Skeletal muscle satellite cell (primary cell): ENCODE data around the gene RAB20.
"Not testable (repeated sequence)": the region's sequence is repeated elsewhere in the genome, so short reads cannot be mapped to it uniquely, and the experiment has no call there.

Source experiments
- H3K27me3 ChIP-seq: 2 replicates; pipeline ENCODE4 v1.7.0; 2013; ENCODE audit warnings: low read length; ENCODE audit not compliant: control insufficient read depth, insufficient read depth
- H3K36me3 ChIP-seq: 2 replicates; pipeline ENCODE4 v1.7.0; 2013; ENCODE audit warnings: mild to moderate bottlenecking, control low read depth, low read length; ENCODE audit not compliant: insufficient read depth
- H3K4me1 ChIP-seq: 2 replicates; pipeline ENCODE4 v1.7.0; 2013; ENCODE audit warnings: low read length; ENCODE audit not compliant: control insufficient read depth, insufficient read depth
- H3K4me2 ChIP-seq: 2 replicates; pipeline ENCODE4 v1.7.0; 2013; ENCODE audit warnings: mild to moderate bottlenecking, low read length
- H3K4me3 ChIP-seq: 2 replicates; pipeline ENCODE4 v1.7.0; 2013; ENCODE audit warnings: low read length
- H3K9ac ChIP-seq: 2 replicates; pipeline ENCODE4 v1.7.0; 2013; ENCODE audit warnings: mild to moderate bottlenecking, low read depth, low read length, moderate library complexity
- H3K9me3 ChIP-seq: replicated peaks from 2 replicates; pipeline ENCODE4 v1.7.0; 2013; ENCODE audit warnings: mild to moderate bottlenecking, control low read depth, low read length

RAB20 gene

GRCh38 chr13:110572778-110573118 lies 11.2 kb upstream of the RAB20 start:
- Histone ChIP-seq H3K4me2 (no peak overlapping the region), H3K27me3 (peaks cover 76% of the 10 kb centered on the region), H3K9me3 (no peaks in the 10 kb centered on the region), H3K4me3 (no peak overlapping the region), H3K9ac (no peak overlapping the region), H3K36me3 (no peaks in the 10 kb centered on the region), H3K4me1 (peaks cover 4% of the 10 kb centered on the region)

- Histone ChIP-seq H3K9me3 (no peaks in the 10 kb centered on the region), H3K36me3 (no peaks in the 10 kb centered on the region), H3K4me2 (no peak overlapping the region), H3K27me3 (peaks cover 78% of the 10 kb centered on the region), H3K9ac (no peak overlapping the region), H3K4me3 (no peak overlapping the region), H3K4me1 (peaks cover 4% of the 10 kb centered on the region)
Observed at GRCh38 chr13:110571896-110572777, 10.6 kb upstream of the RAB20 start.

- H3K36me3 ChIP-seq, result no peaks in the 10 kb centered on the region
- peaks cover 4% of the 10 kb centered on the region for H3K4me1 ChIP-seq
- no peaks in the 10 kb centered on the region for H3K9me3 ChIP-seq
- H3K4me3 ChIP-seq, result no peak overlapping the region
- H3K4me2 ChIP-seq, result no peak overlapping the region
- H3K9ac ChIP-seq, result no peak overlapping the region
- peaks cover 73% of the 10 kb centered on the region for H3K27me3 ChIP-seq
Observed at GRCh38 chr13:110570886-110571285, 9.4 kb upstream of the RAB20 start.

GRCh38 chr13:110569962-110570361 lies 8.4 kb upstream of the RAB20 start:
- H3K4me1 ChIP-seq, H3K9me3 ChIP-seq, H3K36me3 ChIP-seq, H3K4me3 ChIP-seq, H3K4me2 ChIP-seq, H3K9ac ChIP-seq: not testable (repeated sequence)
- peaks cover 64% of the 10 kb centered on the region for H3K27me3 ChIP-seq

GRCh38 chr13:110568612-110569011 lies 7.1 kb upstream of the RAB20 start:
- no peak overlapping the region for H3K9ac ChIP-seq
- H3K27me3 ChIP-seq, result peaks cover 54% of the 10 kb centered on the region
- no peaks in the 10 kb centered on the region for H3K36me3 ChIP-seq
- no peaks in the 10 kb centered on the region for H3K9me3 ChIP-seq
- H3K4me1 ChIP-seq, result no peaks in the 10 kb centered on the region
- H3K4me3 ChIP-seq, result no peak overlapping the region
- H3K4me2 ChIP-seq, result no peak overlapping the region

- H3K9ac ChIP-seq, result no peak overlapping the region
- H3K36me3 ChIP-seq, result no peaks in the 10 kb centered on the region
- H3K27me3 ChIP-seq, result peaks cover 30% of the 10 kb centered on the region
- no peak overlapping the region for H3K4me2 ChIP-seq
- no peaks in the 10 kb centered on the region for H3K9me3 ChIP-seq
- H3K4me1 ChIP-seq, result peaks cover 8% of the 10 kb centered on the region
- no peak overlapping the region for H3K4me3 ChIP-seq
Observed at GRCh38 chr13:110566171-110566570, 4.6 kb upstream of the RAB20 start.

GRCh38 chr13:110565296-110565695 lies 3.8 kb upstream of the RAB20 start:
- Histone ChIP-seq H3K9ac (no peak overlapping the region), H3K27me3 (peaks cover 26% of the 10 kb centered on the region), H3K4me3 (no peak overlapping the region), H3K9me3 (no peaks in the 10 kb centered on the region), H3K4me2 (no peak overlapping the region), H3K36me3 (no peaks in the 10 kb centered on the region), H3K4me1 (peaks cover 17% of the 10 kb centered on the region)

GRCh38 chr13:110564472-110564985 lies 3.0 kb upstream of the RAB20 start:
- Histone ChIP-seq H3K4me1 (peaks cover 25% of the 10 kb centered on the region), H3K4me2 (no peak overlapping the region), H3K36me3 (no peaks in the 10 kb centered on the region), H3K9me3 (no peaks in the 10 kb centered on the region), H3K4me3 (no peak overlapping the region), H3K27me3 (peaks cover 22% of the 10 kb centered on the region), H3K9ac (no peak overlapping the region)

GRCh38 chr13:110563463-110563774 lies 1.9 kb upstream of the RAB20 start:
- Histone ChIP-seq H3K4me2 (no peak overlapping the region), H3K4me3 (no peak overlapping the region), H3K9me3 (no peaks in the 10 kb centered on the region), H3K36me3 (no peaks in the 10 kb centered on the region), H3K27me3 (peaks cover 12% of the 10 kb centered on the region), H3K4me1 (peaks cover 28% of the 10 kb centered on the region), H3K9ac (no peak overlapping the region)

- peak overlapping the region; percentile 93 for H3K4me2 ChIP-seq
- peaks cover 28% of the 10 kb centered on the region for H3K4me1 ChIP-seq
- peak overlapping the region; percentile 69 for H3K9ac ChIP-seq
- H3K9me3 ChIP-seq, result no peaks in the 10 kb centered on the region
- H3K4me3 ChIP-seq, result peak overlapping the region; percentile 84
- peaks cover 6% of the 10 kb centered on the region for H3K27me3 ChIP-seq
- H3K36me3 ChIP-seq, result no peaks in the 10 kb centered on the region
Observed at GRCh38 chr13:110562696-110563462, 1.4 kb upstream of the RAB20 start.

- H3K9ac ChIP-seq, result peak overlapping the region; percentile 69
Observed at GRCh38 chr13:110562036-110562597, 595 bp upstream of the RAB20 start.

More at GRCh38 chr13:110562036-110562597, 595 bp upstream of the RAB20 start:
- Histone ChIP-seq H3K9me3 (no peaks in the 10 kb centered on the region), H3K36me3 (no peaks in the 10 kb centered on the region), H3K4me3 (peak overlapping the region; percentile 84), H3K4me1 (peaks cover 28% of the 10 kb centered on the region), H3K27me3 (peaks cover 4% of the 10 kb centered on the region), H3K4me2 (peak overlapping the region; percentile 93)
